Fibroblast of lung (primary cell): ENCODE results near the gene ZNF112. TPM values are rescaled to one million over a fixed set of nuclear protein-coding genes. Genes with fewer than 3 reads are reported as not detected.
"Not testable (repeated sequence)": the region's sequence is repeated elsewhere in the genome, so short reads cannot be mapped to it uniquely, and the experiment has no call there.

Experiments used
- DNase-seq, 2 donors: peaks; one replicate each; pipeline versions ENCODE4 v3.0.0 to v3.0.0-alpha.2; 2010; ENCODE audit warnings: low read depth in 2 of 2
- H2AFZ ChIP-seq: 2 replicates; pipeline ENCODE4 v1.5.1; 2012; ENCODE audit warnings: low read length, control low read depth, inconsistent platforms
- H3K27ac ChIP-seq: 2 replicates; pipeline ENCODE4 v1.5.1; 2011; ENCODE audit warnings: low read length, control low read depth; ENCODE audit not compliant: insufficient read depth
- H3K27me3 ChIP-seq: 2 replicates; pipeline ENCODE4 v1.5.1; 2011; ENCODE audit warnings: mild to moderate bottlenecking, low read length; ENCODE audit not compliant: control insufficient read depth, insufficient read depth
- H3K36me3 ChIP-seq: 2 replicates; pipeline ENCODE4 v1.5.1; 2011; ENCODE audit warnings: low read length; ENCODE audit not compliant: control insufficient read depth, insufficient read depth
- H3K4me1 ChIP-seq: 2 replicates; pipeline ENCODE4 v1.5.1; 2011; ENCODE audit warnings: low read length; ENCODE audit not compliant: control insufficient read depth, insufficient read depth; ENCODE audit errors: extremely low read depth
- H3K4me2 ChIP-seq: 2 replicates; pipeline ENCODE4 v1.5.1; 2011; ENCODE audit warnings: low read length, control low read depth; ENCODE audit not compliant: insufficient read depth; ENCODE audit errors: extremely low read depth
- H3K4me3 ChIP-seq, 4 experiments: fragments of 200-600 bp in 1 of 4; sonication (generic) in 1 of 4; replicated peaks in 1 of 4; 2 replicates each; pipeline ENCODE4 v1.5.1; 2011 to 2016; ENCODE audit warnings: low read length in 4 of 4, low read depth in 3 of 4, mild to moderate bottlenecking in 3 of 4, control low read depth in 2 of 4, inconsistent platforms in 1 of 4, mixed read lengths in 1 of 4; ENCODE audit not compliant: insufficient read depth in 1 of 4; ENCODE audit errors: control extremely low read depth in 1 of 4
- H3K79me2 ChIP-seq: 2 replicates; pipeline ENCODE4 v1.5.1; 2012; ENCODE audit warnings: mild to moderate bottlenecking, low read length, inconsistent platforms; ENCODE audit not compliant: control insufficient read depth, insufficient read depth
- H3K9ac ChIP-seq: 2 replicates; pipeline ENCODE4 v1.5.1; 2011; ENCODE audit warnings: mild to moderate bottlenecking, low read length, control low read depth; ENCODE audit not compliant: insufficient read depth
- H3K9me3 ChIP-seq: 2 replicates; pipeline ENCODE4 v1.5.1; 2012; ENCODE audit warnings: low read depth, low read length; ENCODE audit not compliant: control insufficient read depth, insufficient read depth
- H4K20me1 ChIP-seq: 2 replicates; pipeline ENCODE4 v1.5.1; 2011; ENCODE audit warnings: low read length; ENCODE audit not compliant: control insufficient read depth, insufficient read depth; ENCODE audit errors: extremely low read depth
- EZH2 ChIP-seq: IDR thresholded peaks from 2 replicates; pipeline ENCODE4 v1.5.1; 2012; ENCODE audit warnings: low read length, control low read depth, mild to moderate bottlenecking; ENCODE audit errors: missing control alignments
- polyA minus RNA-seq: library from RNA; depleted of rRNA, polyadenylated mRNA; stranded (reverse); fragments of >200 nt; gene quantifications from 2 replicates; pipeline ENCODE4 v1.2.3, GENCODE V29; 2011; ENCODE audit warnings: low replicate concordance
- polyA plus RNA-seq, 2 donors: library from polyadenylated mRNA; depleted of rRNA in 1 of 2; stranded (reverse) in 1 of 2; unstranded in 1 of 2; fragments of >200 nt; gene quantifications; 2 replicates each; pipeline ENCODE4 v1.2.1, GENCODE V29; 2011 to 2012; ENCODE audit warnings: missing spikeins in 1 of 2
- total RNA-seq: library from RNA; depleted of rRNA; stranded (reverse); fragments of >200 nt; gene quantifications from 2 replicates; pipeline ENCODE4 v1.2.1, GENCODE V29; 2014
- TF ChIP-seq, protein P1 (sequence below), 2 donors: IDR thresholded peaks in 1 of 2; conservative IDR thresholded peaks in 1 of 2; 1 replicate in 1 of 2; 2 replicates in 1 of 2; pipeline ENCODE4 v1.5.1; 2011 to 2012; ENCODE audit warnings: low read length in 2 of 2, control low read depth in 1 of 2, inconsistent platforms in 1 of 2, low read depth in 1 of 2, mild to moderate bottlenecking in 1 of 2

Gene ZNF112
- total RNA-seq, result 9.1 and 10.0 TPM in 2 replicates
- polyA plus RNA-seq, result 2.9 and 4.9 TPM in 2 replicates
- polyA plus RNA-seq (2012), result 2.0 and 3.1 TPM in 2 replicates
- polyA minus RNA-seq, result 0.37 TPM in 1 of 2 replicates, not detected in the other

DNA sequence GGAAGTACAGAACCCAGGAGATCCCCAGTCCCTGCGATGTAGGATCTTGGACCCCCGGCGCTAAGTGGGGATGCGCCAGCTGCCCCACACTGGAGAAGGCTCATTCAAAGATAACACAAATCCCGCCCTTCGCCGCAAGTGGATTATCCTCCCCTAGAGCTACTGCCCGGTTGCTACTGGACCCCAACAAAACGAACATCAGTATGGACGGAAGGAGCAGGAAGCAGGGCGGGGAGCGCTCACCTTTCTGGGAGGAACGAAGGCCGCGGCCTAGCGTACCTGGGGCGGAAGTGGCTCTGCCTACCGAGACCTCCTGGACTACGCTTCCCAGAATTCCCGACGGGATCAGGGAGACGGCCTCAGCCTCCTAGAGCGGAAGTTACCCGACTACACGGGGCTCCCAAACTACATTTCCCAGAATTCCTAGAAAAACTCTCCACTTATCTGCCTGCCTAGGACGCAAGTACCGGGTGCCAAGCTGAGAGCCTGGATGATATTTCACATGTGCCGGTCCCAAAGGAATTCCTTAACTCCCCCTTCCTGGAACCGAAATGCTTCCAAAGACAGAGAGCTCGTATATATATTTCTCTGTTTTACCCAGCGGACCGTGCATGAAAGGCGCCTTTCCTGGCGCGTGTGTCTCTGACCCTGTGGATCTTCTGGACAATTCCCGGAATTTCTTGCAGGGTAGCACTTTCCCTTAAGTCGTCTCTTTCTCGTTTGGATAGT lies at the start of gene ZNF112:
Gene ZNF112 (minus strand): TSS at position 298 of the 729 bp plus-strand sequence. CDS start 16,141 bp downstream, outside the sequence.
- no peaks in the 10 kb centered on the region for H3K27me3 ChIP-seq
- H4K20me1 ChIP-seq, result no peaks in the 10 kb centered on the region
- DNase-seq, result peak; percentile 92 to 93
- peak within 1 kb of the TSS; percentile 66 for H3K4me2 ChIP-seq
- H3K4me1 ChIP-seq, result peaks cover 4% of the 10 kb centered on the region
- TF ChIP-seq EZH2, result no peak
- TF ChIP-seq, protein P1, sequence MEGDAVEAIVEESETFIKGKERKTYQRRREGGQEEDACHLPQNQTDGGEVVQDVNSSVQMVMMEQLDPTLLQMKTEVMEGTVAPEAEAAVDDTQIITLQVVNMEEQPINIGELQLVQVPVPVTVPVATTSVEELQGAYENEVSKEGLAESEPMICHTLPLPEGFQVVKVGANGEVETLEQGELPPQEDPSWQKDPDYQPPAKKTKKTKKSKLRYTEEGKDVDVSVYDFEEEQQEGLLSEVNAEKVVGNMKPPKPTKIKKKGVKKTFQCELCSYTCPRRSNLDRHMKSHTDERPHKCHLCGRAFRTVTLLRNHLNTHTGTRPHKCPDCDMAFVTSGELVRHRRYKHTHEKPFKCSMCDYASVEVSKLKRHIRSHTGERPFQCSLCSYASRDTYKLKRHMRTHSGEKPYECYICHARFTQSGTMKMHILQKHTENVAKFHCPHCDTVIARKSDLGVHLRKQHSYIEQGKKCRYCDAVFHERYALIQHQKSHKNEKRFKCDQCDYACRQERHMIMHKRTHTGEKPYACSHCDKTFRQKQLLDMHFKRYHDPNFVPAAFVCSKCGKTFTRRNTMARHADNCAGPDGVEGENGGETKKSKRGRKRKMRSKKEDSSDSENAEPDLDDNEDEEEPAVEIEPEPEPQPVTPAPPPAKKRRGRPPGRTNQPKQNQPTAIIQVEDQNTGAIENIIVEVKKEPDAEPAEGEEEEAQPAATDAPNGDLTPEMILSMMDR (conservative IDR thresholded peaks at IDR 0.05 in 1 of 2, IDR thresholded peaks at IDR 0.05 in 1 of 2; ENCODE audit: low read depth in 1 of 2, low read length in 2 of 2), result no peak
- peak within 1 kb of the TSS; percentile 46 for H3K27ac ChIP-seq
- peak within 1 kb of the TSS; percentile 97 for H2AFZ ChIP-seq
- peak within 1 kb of the TSS; percentile 77 to 90 (median 82) for H3K4me3 ChIP-seq
- no peaks in the 10 kb centered on the region for H3K36me3 ChIP-seq
- peaks cover 5% of the 10 kb centered on the region for H3K79me2 ChIP-seq
- H3K9me3 ChIP-seq, result no peaks in the 10 kb centered on the region
- peak within 1 kb of the TSS; percentile 66 for H3K9ac ChIP-seq

DNA sequence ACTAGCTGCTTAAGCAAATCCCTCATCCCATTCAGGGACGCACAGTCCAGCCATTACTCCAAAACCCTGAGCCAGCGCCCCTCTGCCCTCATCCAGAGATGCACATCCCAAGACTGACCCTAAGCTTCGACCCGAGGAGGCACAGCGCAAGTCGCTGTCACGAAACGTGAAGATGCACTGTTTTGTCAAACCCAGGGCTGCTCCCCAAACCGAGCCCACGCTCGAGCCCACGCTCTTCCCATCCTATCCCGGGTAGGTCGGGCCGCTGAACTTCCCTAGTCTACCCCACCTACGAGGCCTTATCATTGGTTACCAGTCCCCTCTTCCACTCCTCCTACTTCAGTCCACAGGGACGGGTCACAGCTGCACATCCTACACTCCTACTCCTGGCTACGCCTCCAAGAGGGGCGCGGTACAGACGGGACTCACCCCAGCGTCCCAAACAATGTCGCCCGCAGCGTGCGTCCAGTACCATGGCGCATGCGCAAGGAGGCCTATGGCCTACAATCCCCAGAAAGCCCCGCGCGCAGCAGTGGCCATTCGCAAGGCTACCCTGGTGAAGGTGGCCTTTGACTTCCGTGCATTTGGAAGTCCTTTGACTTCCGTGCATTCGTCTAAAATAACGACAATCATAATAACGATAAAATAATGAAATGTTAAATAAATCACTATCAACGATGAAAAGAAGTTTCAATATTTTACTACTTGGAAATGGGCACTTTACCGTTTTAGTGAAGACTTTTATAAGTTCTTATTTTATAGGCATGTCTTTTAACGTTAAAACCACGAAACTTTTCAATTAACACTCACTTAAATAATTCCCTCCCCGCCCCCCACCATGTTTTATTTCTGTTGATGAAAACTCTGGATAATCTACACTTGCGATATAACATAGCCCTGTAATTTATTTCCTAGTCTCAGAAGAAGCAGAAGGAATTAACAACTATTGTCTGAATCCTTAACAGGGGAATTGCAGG lies 44.9 kb upstream of the ZNF112 start, which contains the start of gene ZNF285:
Gene ZNF285 (minus strand): TSS at position 470 of the 977 bp plus-strand sequence. CDS start 4,395 bp downstream, outside the sequence.
- Histone ChIP-seq H3K27ac (no peak within 1 kb of the TSS), H4K20me1 (no peaks in the 10 kb centered on the region), H3K36me3 (no peaks in the 10 kb centered on the region), H3K4me2 (peak within 1 kb of the TSS; percentile 76), H3K79me2 (no peaks in the 10 kb centered on the region), H3K27me3 (no peaks in the 10 kb centered on the region), H2AFZ (peak within 1 kb of the TSS; percentile 91), H3K9ac (no peak within 1 kb of the TSS), H3K4me1 (no peaks in the 10 kb centered on the region), H3K4me3 (peak within 1 kb of the TSS; percentile 37 to 94 (median 66)), H3K9me3 (no peaks in the 10 kb centered on the region)
- TF ChIP-seq, protein P1 (conservative IDR thresholded peaks at IDR 0.05 in 1 of 2, IDR thresholded peaks at IDR 0.05 in 1 of 2; ENCODE audit: low read depth in 1 of 2, low read length in 2 of 2), result no peak
- no peak for TF ChIP-seq EZH2
- DNase-seq, result peak; percentile 97

DNA sequence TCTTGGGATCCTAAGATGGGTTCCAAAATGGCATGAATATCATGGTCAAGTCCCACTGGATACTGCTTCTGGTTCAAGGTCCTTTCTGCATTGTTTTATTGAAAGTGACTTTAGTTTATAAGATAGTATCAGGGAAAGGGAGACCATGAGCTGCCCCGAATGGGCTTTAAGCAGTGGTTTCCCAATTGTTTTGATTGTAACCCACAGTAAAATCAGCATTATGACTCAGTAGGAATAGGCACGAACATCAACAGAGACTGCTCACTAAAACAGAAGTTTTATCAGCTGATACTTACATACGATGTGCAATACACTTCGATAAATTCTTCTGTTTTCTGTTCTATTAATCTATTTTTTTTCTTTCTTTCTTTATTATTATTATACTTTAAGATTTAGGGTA lies 32.8 kb upstream of the ZNF112 start:
- not testable (repeated sequence) for H3K9ac ChIP-seq, H3K4me2 ChIP-seq, H3K4me1 ChIP-seq, H3K79me2 ChIP-seq, H3K36me3 ChIP-seq, H4K20me1 ChIP-seq, H3K27me3 ChIP-seq, H2AFZ ChIP-seq, H3K27ac ChIP-seq, H3K9me3 ChIP-seq, H3K4me3 ChIP-seq
- peak in 1 of 2 donors; percentile 19 for DNase-seq
